ENCODE data around the gene TRAIP.

TRAIP gene

GRCh38 chr3:49873623-49874022, 17.3 kb upstream of the TRAIP start:
- FAIRE-seq = peak; percentile 50
- DNase-seq (ENCODE audit: low spot score) = no peak

- DNase-seq (ENCODE audit: low spot score) (no peak), FAIRE-seq (no peak)
These were observed 16.5 kb upstream of the TRAIP start for GRCh38 chr3:49872801-49873281.

- peak; percentile 77 for FAIRE-seq
- DNase-seq (ENCODE audit: low spot score) = no peak
These were observed 15.3 kb upstream of the TRAIP start for GRCh38 chr3:49871531-49872153.

GRCh38 chr3:49869525-49870126, 13.3 kb upstream of the TRAIP start, which contains the start of gene CAMKV:
TSS of gene CAMKV (minus strand) at chr3:49869906. CDS start at chr3:49862388, 7,518 bp downstream.
- FAIRE-seq = no peak
- DNase-seq (ENCODE audit: low spot score) = peak; percentile 58

GRCh38 chr3:49868862-49869466, 12.6 kb upstream of the TRAIP start:
- DNase-seq (ENCODE audit: low spot score) (no peak), FAIRE-seq (no peak)

- no peak for FAIRE-seq
- peak; percentile 59 for DNase-seq (ENCODE audit: low spot score)
These were observed 11.5 kb upstream of the TRAIP start for GRCh38 chr3:49867871-49868321.

- no peak for FAIRE-seq
These were observed 11.0 kb upstream of the TRAIP start for GRCh38 chr3:49867400-49867799.

GRCh38 chr3:49865198-49865784, 8.9 kb upstream of the TRAIP start:
- DNase-seq (ENCODE audit: low spot score) (no peak), FAIRE-seq (no peak)

More at GRCh38 chr3:49867400-49867799, 11.0 kb upstream of the TRAIP start:
- DNase-seq (ENCODE audit: low spot score) = no peak

- FAIRE-seq (no peak), DNase-seq (ENCODE audit: low spot score) (no peak)
These were observed 8.1 kb upstream of the TRAIP start for GRCh38 chr3:49864505-49864904.

- FAIRE-seq (no peak), DNase-seq (ENCODE audit: low spot score) (no peak)
These were observed 3.4 kb upstream of the TRAIP start for GRCh38 chr3:49859576-49860305.

GRCh38 chr3:49855662-49856061, 702 bp downstream of the TRAIP start:
- no peak for FAIRE-seq

GRCh38 chr3:49845694-49846093, 10.7 kb downstream of the TRAIP start:
- FAIRE-seq (no peak), DNase-seq (ENCODE audit: low spot score) (no peak)

More at GRCh38 chr3:49855662-49856061, 702 bp downstream of the TRAIP start:
- no peak for DNase-seq (ENCODE audit: low spot score)

GRCh38 chr3:49844464-49845183, 11.7 kb downstream of the TRAIP start:
- FAIRE-seq = no peak
- DNase-seq (ENCODE audit: low spot score) = no peak

- DNase-seq (ENCODE audit: low spot score) (no peak), FAIRE-seq (no peak)
These were observed 13.4 kb downstream of the TRAIP start for GRCh38 chr3:49842843-49843517.

GRCh38 chr3:49841806-49842205, 14.6 kb downstream of the TRAIP start:
- FAIRE-seq (no peak), DNase-seq (ENCODE audit: low spot score) (no peak)

GRCh38 chr3:49841126-49841696, 15.2 kb downstream of the TRAIP start:
- DNase-seq (ENCODE audit: low spot score) = no peak

GRCh38 chr3:49840388-49840787, 16.0 kb downstream of the TRAIP start:
- FAIRE-seq (no peak), DNase-seq (ENCODE audit: low spot score) (no peak)

More at GRCh38 chr3:49841126-49841696, 15.2 kb downstream of the TRAIP start:
- FAIRE-seq = no peak

- FAIRE-seq = no peak
These were observed 17.1 kb downstream of the TRAIP start for GRCh38 chr3:49839193-49839809.

GRCh38 chr3:49831341-49831740, 25.0 kb downstream of the TRAIP start:
- no peak for FAIRE-seq
- no peak for DNase-seq (ENCODE audit: low spot score)

More at GRCh38 chr3:49839193-49839809, 17.1 kb downstream of the TRAIP start:
- peak; percentile 76 for DNase-seq (ENCODE audit: low spot score)

Measured in urothelium cell line (cell line).